NCI-H1436 (cell line): Measurements from ENCODE around the gene PLA2G12B.

ENCODE experiments used
- DNase-seq: peaks from one replicate; lab custom pipeline; 2025; lab: John Stamatoyannopoulos, UW

Gene PLA2G12B

GRCh38 chr10:72890086-72890485 lies 64.5 kb downstream of the PLA2G12B start:
- DNase-seq, result no peak

- no peak for DNase-seq
These were observed 65.2 kb downstream of the PLA2G12B start for GRCh38 chr10:72889391-72889831.

GRCh38 chr10:72888151-72888638 lies 66.4 kb downstream of the PLA2G12B start:
- no peak for DNase-seq

- DNase-seq, result no peak
These were observed 67.6 kb downstream of the PLA2G12B start for GRCh38 chr10:72887043-72887442.

GRCh38 chr10:72886621-72887020 lies 68.0 kb downstream of the PLA2G12B start:
- DNase-seq, result no peak

- no peak for DNase-seq
These were observed 68.7 kb downstream of the PLA2G12B start for GRCh38 chr10:72885953-72886352.
